ENCODE measurements around the gene GRM1.

GRM1 gene

DNA sequence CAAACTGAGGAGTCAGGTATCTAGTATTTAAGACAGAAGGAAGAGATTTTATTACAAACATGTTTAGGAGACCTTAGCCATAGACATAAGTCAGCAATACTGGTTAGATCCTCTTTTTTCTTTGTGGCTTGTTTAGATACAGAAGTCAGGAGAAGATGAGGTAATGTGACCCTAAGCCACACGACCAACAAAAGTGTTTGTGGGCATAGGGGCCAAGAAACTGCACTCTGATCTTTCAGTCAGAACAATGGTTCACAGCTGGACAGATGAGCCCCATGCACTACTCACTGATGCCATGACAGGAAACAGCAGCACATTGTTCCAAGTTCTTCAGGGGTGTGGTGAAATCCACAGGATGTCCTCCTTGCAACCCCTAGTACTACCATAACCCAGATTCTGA lies 276.2 kb downstream of the GRM1 start:
- Histone ChIP-seq H3K4me3 (ENCODE audit: insufficient read depth, low read depth, low read length) (no peak overlapping the region), H3K27ac (ENCODE audit: insufficient read depth, low read depth, low read length, poor library complexity, severe bottlenecking) (no peak overlapping the region), H3K36me3 (ENCODE audit: control insufficient read depth, insufficient read depth, low read length) (no peaks in the 10 kb centered on the region), H3K27me3 (ENCODE audit: control insufficient read depth, insufficient read depth, low read length, poor library complexity, severe bottlenecking) (no peaks in the 10 kb centered on the region), H3K4me1 (ENCODE audit: control insufficient read depth, insufficient read depth, low read length) (no peaks in the 10 kb centered on the region), H3K9me3 (ENCODE audit: control insufficient read depth, low read length) (no peaks in the 10 kb centered on the region)
- 21 to 33% methylated on average over 1 of the region's 1 CpG for WGBS, 2 experiments

DNA sequence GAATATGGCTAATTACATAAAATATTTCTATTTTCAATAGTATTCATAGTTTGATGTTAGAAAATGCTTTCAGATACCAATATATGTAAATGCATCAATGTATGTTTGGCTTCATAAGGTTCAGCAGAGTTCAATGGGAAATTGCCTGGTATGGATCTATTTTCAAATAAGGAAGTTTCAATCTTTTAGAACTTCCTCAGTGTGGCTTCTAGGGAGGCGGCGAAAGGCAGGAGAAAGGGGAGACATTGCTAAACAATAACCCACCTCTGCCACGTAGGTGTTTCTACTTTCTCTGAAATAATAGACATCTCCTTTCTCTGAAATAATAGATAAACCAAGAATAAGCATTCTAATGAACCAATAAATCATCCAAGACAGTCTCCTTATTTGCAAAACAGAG lies 277.1 kb downstream of the GRM1 start:
- 86 to 100% methylated on average over 3 of the region's 3 CpGs for WGBS, 2 experiments
- Histone ChIP-seq H3K36me3 (ENCODE audit: control insufficient read depth, insufficient read depth, low read length) (no peaks in the 10 kb centered on the region), H3K4me1 (ENCODE audit: control insufficient read depth, insufficient read depth, low read length) (no peaks in the 10 kb centered on the region), H3K27me3 (ENCODE audit: control insufficient read depth, insufficient read depth, low read length, poor library complexity, severe bottlenecking) (no peaks in the 10 kb centered on the region), H3K4me3 (ENCODE audit: insufficient read depth, low read depth, low read length) (no peak overlapping the region), H3K9me3 (ENCODE audit: control insufficient read depth, low read length) (no peaks in the 10 kb centered on the region), H3K27ac (ENCODE audit: insufficient read depth, low read depth, low read length, poor library complexity, severe bottlenecking) (no peak overlapping the region)

DNA sequence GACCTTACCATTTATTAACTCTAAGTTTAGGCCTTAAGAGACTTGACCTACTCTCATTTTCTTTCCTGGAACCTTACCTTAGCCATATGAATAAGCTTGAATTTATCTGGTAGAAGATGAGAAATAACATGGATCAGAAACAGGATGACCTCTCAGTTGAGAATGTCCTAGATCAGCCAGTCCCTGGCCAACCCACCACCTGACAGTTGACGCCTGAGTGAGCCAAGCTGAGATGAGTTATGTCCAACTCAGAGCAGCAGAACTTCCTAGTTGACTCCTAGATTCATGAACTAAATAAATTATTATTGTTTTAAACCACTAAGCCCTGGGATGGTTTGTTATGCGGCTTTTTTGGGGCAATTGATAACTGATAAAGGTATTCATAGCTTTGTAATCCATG lies 281.8 kb downstream of the GRM1 start:
- H3K27ac ChIP-seq (ENCODE audit: insufficient read depth, low read depth, low read length, poor library complexity, severe bottlenecking), result no peak overlapping the region
- H3K4me3 ChIP-seq (ENCODE audit: insufficient read depth, low read depth, low read length), result no peak overlapping the region
- no peaks in the 10 kb centered on the region for H3K27me3 ChIP-seq (ENCODE audit: control insufficient read depth, insufficient read depth, low read length, poor library complexity, severe bottlenecking)
- no peaks in the 10 kb centered on the region for H3K36me3 ChIP-seq (ENCODE audit: control insufficient read depth, insufficient read depth, low read length)
- WGBS, 2 experiments, result 95 to 96% methylated on average over 2 of the region's 2 CpGs
- H3K9me3 ChIP-seq (ENCODE audit: control insufficient read depth, low read length), result no peaks in the 10 kb centered on the region
- no peaks in the 10 kb centered on the region for H3K4me1 ChIP-seq (ENCODE audit: control insufficient read depth, insufficient read depth, low read length)

DNA sequence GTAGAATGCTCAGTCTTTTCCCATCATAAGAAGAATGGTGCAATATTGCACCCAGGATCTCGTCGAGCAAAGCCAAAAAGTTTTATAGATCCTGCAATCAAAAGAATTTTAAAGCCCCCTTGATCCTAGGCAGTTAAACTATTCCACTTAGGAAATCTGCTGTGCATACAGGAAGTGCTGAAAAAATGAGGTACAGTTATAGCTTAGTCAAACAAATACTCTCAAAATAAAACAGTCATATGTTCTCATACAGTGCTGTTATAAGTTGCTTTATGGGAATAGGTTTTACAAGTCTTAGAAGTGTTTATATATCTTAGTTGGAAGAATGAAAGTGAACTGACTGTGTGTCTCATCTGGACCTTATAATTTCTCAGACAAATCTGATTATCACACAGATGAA lies 282.2 kb downstream of the GRM1 start:
- Histone ChIP-seq H3K27ac (ENCODE audit: insufficient read depth, low read depth, low read length, poor library complexity, severe bottlenecking) (no peak overlapping the region), H3K4me1 (ENCODE audit: control insufficient read depth, insufficient read depth, low read length) (no peaks in the 10 kb centered on the region), H3K36me3 (ENCODE audit: control insufficient read depth, insufficient read depth, low read length) (no peaks in the 10 kb centered on the region), H3K27me3 (ENCODE audit: control insufficient read depth, insufficient read depth, low read length, poor library complexity, severe bottlenecking) (no peaks in the 10 kb centered on the region), H3K9me3 (ENCODE audit: control insufficient read depth, low read length) (no peaks in the 10 kb centered on the region), H3K4me3 (ENCODE audit: insufficient read depth, low read depth, low read length) (no peak overlapping the region)
- WGBS, 2 experiments, result 91 to 94% methylated on average over 2 of the region's 2 CpGs

GRCh38 chr6:146312608-146313007 lies 283.7 kb downstream of the GRM1 start:
- Histone ChIP-seq H3K27ac (ENCODE audit: insufficient read depth, low read depth, low read length, poor library complexity, severe bottlenecking) (no peak overlapping the region), H3K4me3 (ENCODE audit: insufficient read depth, low read depth, low read length) (no peak overlapping the region)
- WGBS, 2 experiments, result 95 to 97% methylated on average over 2 of the region's 2 CpGs

DNA sequence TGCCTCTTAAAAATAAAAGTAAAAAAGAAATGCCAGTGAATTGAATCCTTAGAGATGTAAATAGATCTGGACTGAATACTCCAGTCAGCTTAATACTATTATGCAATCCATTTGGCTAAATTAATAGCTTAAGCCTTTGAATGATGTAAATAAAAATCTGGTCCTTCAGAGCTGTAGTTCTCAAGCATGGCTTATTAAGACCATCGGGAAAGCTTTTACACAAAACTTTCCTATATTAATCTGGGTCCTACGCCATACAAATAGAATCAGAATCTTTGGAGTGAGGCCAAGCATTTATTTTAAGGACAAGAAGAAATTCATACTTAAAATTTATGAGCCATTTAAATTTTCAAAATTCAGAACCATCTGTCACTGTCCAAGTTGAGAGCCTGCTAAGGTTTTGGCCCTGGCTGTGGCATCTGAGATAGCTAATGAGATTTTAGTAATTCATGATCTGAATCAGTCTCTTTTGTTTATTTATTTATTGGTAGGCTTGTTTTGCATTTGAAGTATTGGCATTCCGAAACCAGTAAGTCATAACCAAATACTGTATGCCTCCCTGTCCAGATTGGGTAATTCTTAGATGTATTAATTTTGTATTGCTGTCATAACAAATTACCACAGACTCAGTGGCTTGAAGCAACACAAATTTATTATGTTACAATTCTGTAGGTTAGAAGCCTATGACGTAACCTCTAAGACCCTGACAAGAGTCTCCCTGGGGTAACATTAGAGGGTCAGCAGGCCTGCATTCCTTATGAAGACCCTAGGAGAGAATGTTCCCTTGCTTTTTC lies 286.7 kb downstream of the GRM1 start:
- no peaks in the 10 kb centered on the region for H3K9me3 ChIP-seq (ENCODE audit: control insufficient read depth, low read length)
- WGBS, 2 experiments, result 96 to 98% methylated on average over 3 to 4 of the region's 4 CpGs
- H3K4me1 ChIP-seq (ENCODE audit: control insufficient read depth, insufficient read depth, low read length), result no peaks in the 10 kb centered on the region
- no peaks in the 10 kb centered on the region for H3K36me3 ChIP-seq (ENCODE audit: control insufficient read depth, insufficient read depth, low read length)
- no peak overlapping the region for H3K4me3 ChIP-seq (ENCODE audit: insufficient read depth, low read depth, low read length)
- H3K27me3 ChIP-seq (ENCODE audit: control insufficient read depth, insufficient read depth, low read length, poor library complexity, severe bottlenecking), result no peaks in the 10 kb centered on the region
- H3K27ac ChIP-seq (ENCODE audit: insufficient read depth, low read depth, low read length, poor library complexity, severe bottlenecking), result no peak overlapping the region

More at GRCh38 chr6:146312608-146313007, 283.7 kb downstream of the GRM1 start:
- Histone ChIP-seq H3K4me1 (ENCODE audit: control insufficient read depth, insufficient read depth, low read length) (no peaks in the 10 kb centered on the region), H3K9me3 (ENCODE audit: control insufficient read depth, low read length) (no peaks in the 10 kb centered on the region), H3K36me3 (ENCODE audit: control insufficient read depth, insufficient read depth, low read length) (no peaks in the 10 kb centered on the region), H3K27me3 (ENCODE audit: control insufficient read depth, insufficient read depth, low read length, poor library complexity, severe bottlenecking) (no peaks in the 10 kb centered on the region)

DNA sequence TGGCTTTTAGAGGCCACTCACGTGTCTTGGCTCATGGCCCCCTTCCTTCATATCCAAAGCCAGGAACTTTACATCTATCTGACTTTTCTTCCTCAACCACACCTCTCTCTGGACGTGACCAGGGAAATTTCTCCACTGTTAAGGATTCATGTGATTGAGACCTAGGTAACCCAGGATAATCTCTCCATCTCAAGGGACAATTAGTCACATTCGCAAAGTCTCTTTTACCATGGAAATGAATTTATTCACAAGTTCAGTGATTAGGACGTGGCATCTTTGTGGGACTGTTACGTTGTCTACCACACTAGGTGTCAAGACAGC lies 287.3 kb downstream of the GRM1 start:
- WGBS, 2 experiments, result 87 to 88% methylated on average over 5 of the region's 5 CpGs
- Histone ChIP-seq H3K4me1 (ENCODE audit: control insufficient read depth, insufficient read depth, low read length) (no peaks in the 10 kb centered on the region), H3K9me3 (ENCODE audit: control insufficient read depth, low read length) (no peaks in the 10 kb centered on the region), H3K36me3 (ENCODE audit: control insufficient read depth, insufficient read depth, low read length) (no peaks in the 10 kb centered on the region), H3K27me3 (ENCODE audit: control insufficient read depth, insufficient read depth, low read length, poor library complexity, severe bottlenecking) (no peaks in the 10 kb centered on the region), H3K27ac (ENCODE audit: insufficient read depth, low read depth, low read length, poor library complexity, severe bottlenecking) (no peak overlapping the region), H3K4me3 (ENCODE audit: insufficient read depth, low read depth, low read length) (no peak overlapping the region)

DNA sequence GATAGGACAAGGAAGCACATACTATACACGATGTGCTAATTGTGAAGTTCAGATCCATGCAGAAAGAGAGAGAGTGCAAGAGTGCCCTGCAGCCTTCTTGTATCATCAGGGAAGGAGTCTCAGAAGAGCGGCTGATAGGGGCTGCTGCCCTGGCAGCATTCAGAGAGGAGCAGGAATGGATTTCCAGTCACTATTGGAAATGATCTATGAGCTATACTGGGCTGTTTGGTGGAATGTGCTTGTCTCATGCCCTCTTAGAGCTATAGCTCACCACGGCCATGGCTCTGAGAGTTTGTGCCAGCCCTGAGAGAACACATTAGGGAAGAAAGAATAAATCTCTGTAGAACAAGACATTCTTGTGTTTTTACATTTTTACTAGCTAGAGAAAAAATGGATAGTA lies 302.2 kb downstream of the GRM1 start:
- WGBS, 2 experiments, result 76 to 82% methylated on average over 3 of the region's 3 CpGs
- Histone ChIP-seq H3K36me3 (ENCODE audit: control insufficient read depth, insufficient read depth, low read length) (no peaks in the 10 kb centered on the region), H3K9me3 (ENCODE audit: control insufficient read depth, low read length) (no peaks in the 10 kb centered on the region), H3K4me1 (ENCODE audit: control insufficient read depth, insufficient read depth, low read length) (no peaks in the 10 kb centered on the region), H3K27me3 (ENCODE audit: control insufficient read depth, insufficient read depth, low read length, poor library complexity, severe bottlenecking) (no peaks in the 10 kb centered on the region), H3K27ac (ENCODE audit: insufficient read depth, low read depth, low read length, poor library complexity, severe bottlenecking) (no peak overlapping the region), H3K4me3 (ENCODE audit: insufficient read depth, low read depth, low read length) (no peak overlapping the region)

- Histone ChIP-seq H3K4me3 (ENCODE audit: insufficient read depth, low read depth, low read length) (no peak overlapping the region), H3K27ac (ENCODE audit: insufficient read depth, low read depth, low read length, poor library complexity, severe bottlenecking) (no peak overlapping the region), H3K36me3 (ENCODE audit: control insufficient read depth, insufficient read depth, low read length) (no peaks in the 10 kb centered on the region), H3K4me1 (ENCODE audit: control insufficient read depth, insufficient read depth, low read length) (no peaks in the 10 kb centered on the region), H3K27me3 (ENCODE audit: control insufficient read depth, insufficient read depth, low read length, poor library complexity, severe bottlenecking) (no peaks in the 10 kb centered on the region), H3K9me3 (ENCODE audit: control insufficient read depth, low read length) (no peaks in the 10 kb centered on the region)
- 78 to 100% methylated on average over 1 to 2 of the region's 2 CpGs for WGBS, 2 experiments
Observed at GRCh38 chr6:146335336-146335735, 306.5 kb downstream of the GRM1 start.

DNA sequence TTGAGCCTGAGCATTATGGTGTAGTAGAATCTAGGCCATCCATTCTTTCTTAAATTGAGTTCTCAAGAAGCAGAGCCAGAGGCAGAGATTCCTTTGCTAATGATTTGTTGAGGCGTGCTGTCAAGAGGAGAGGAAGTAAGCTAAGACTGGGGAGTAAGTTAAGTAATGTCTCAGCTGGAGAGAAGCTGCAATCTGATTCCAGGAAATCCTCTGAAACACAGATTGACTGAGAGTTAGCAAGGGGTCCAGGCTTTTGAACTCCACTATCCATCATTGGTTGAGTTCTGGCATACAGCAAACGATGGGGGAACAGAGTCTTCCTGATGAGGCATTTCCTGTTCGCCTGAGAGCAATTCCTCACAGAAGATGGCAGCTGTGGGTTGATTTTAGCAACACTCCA lies 307.3 kb downstream of the GRM1 start:
- no peak overlapping the region for H3K27ac ChIP-seq (ENCODE audit: insufficient read depth, low read depth, low read length, poor library complexity, severe bottlenecking)
- 91 to 93% methylated on average over 3 of the region's 3 CpGs for WGBS, 2 experiments

DNA sequence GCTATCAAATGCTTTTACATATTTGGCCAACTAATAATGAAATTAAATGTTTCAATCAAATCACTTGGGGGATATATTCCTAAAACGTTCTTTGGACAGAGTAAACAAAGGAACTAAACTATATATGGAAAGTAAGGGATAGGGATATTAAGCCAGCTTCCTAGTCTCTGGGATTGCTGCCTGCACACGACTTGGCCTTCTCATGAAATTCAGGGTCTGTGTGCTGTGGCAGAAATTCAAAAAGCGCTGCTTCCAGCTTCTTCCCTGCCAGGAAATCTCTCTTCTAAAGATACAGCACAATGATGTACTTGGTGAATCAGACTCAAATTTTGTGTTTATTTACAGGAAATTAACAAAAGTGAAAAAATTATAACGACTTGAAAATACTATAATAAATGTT lies 308.5 kb downstream of the GRM1 start:
- WGBS, 2 experiments, result 90 to 94% methylated on average over 3 of the region's 4 CpGs
- Histone ChIP-seq H3K9me3 (ENCODE audit: control insufficient read depth, low read length) (no peaks in the 10 kb centered on the region), H3K36me3 (ENCODE audit: control insufficient read depth, insufficient read depth, low read length) (no peaks in the 10 kb centered on the region)

More for the DNA sequence above, 307.3 kb downstream of the GRM1 start:
- Histone ChIP-seq H3K9me3 (ENCODE audit: control insufficient read depth, low read length) (no peaks in the 10 kb centered on the region), H3K27me3 (ENCODE audit: control insufficient read depth, insufficient read depth, low read length, poor library complexity, severe bottlenecking) (no peaks in the 10 kb centered on the region), H3K4me1 (ENCODE audit: control insufficient read depth, insufficient read depth, low read length) (no peaks in the 10 kb centered on the region), H3K4me3 (ENCODE audit: insufficient read depth, low read depth, low read length) (no peak overlapping the region), H3K36me3 (ENCODE audit: control insufficient read depth, insufficient read depth, low read length) (no peaks in the 10 kb centered on the region)

More for the DNA sequence above, 308.5 kb downstream of the GRM1 start:
- Histone ChIP-seq H3K4me1 (ENCODE audit: control insufficient read depth, insufficient read depth, low read length) (no peaks in the 10 kb centered on the region), H3K27me3 (ENCODE audit: control insufficient read depth, insufficient read depth, low read length, poor library complexity, severe bottlenecking) (no peaks in the 10 kb centered on the region), H3K27ac (ENCODE audit: insufficient read depth, low read depth, low read length, poor library complexity, severe bottlenecking) (no peak overlapping the region), H3K4me3 (ENCODE audit: insufficient read depth, low read depth, low read length) (no peak overlapping the region)
